Measurements from ENCODE around the gene GRID2IP. TPM values are rescaled to one million over a fixed set of nuclear protein-coding genes. Genes with fewer than 3 reads are reported as not detected.
"Not testable (repeated sequence)": the region's sequence is repeated elsewhere in the genome, so short reads cannot be mapped to it uniquely, and the experiment has no call there.

GRID2IP gene
- total RNA-seq, 2 donors from 2014 or later: 0.29 TPM; not detected in 1

DNA sequence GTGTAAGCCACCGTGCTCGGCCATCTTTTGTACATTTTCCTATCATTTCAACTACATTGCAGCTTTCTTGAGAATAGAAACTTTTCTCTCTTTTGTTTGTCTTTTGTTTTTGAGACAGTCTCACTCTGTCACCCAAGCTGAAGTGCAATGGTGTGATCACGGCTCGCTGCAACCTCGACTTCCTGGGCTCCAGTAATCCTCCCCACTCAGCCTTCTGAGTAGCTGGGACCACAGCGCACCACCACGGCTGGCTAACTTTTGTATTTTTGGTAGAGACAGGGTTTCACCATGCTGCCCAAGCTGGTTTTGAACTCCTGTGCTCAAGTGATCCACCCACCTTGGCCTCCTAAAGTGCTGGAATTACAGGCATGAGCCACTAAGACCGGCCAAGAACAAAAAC, 72.2 kb downstream of the GRID2IP start:
- Mint-ChIP-seq H3K27me3 (no peaks in the 10 kb centered on the region), H3K27ac (peak overlapping the region; percentile 65 to 77), H3K4me1 (ENCODE audit: low read depth in 2 of 2) (peaks cover 65 to 74% of the 10 kb centered on the region in 2 donors), H3K4me3 (peak overlapping the region; percentile 93), H3K9me3 (no peaks in the 10 kb centered on the region), H3K36me3 (peaks cover 5% of the 10 kb centered on the region)
- DNase-seq (ENCODE audit: low spot score): peak; percentile 80
- peak; percentile 47 to 62 for ATAC-seq

DNA sequence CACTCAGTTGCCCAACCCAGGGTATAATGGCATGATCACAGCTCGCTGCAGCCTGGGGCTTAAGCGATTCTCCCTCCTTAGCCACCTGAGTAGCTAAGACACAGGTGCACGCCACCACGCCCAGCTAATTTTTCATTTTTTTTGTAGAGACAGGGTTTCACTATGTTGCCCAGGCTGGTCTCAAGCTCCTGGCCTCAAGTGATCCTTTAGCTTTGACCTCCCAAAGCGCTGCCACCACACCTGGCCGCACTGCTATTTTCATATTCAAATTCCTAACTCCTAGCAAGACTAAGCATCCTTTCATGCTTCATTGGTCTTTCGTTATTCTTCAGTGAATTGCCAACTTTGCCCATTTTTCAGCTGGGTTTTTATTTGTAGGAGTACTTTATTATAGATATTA, 73.1 kb downstream of the GRID2IP start:
- ATAC-seq (no peak), DNase-seq (ENCODE audit: low spot score) (no peak)
- Mint-ChIP-seq H3K36me3 (peaks cover 5% of the 10 kb centered on the region), H3K27ac (peak overlapping the region; percentile 65 to 77), H3K9me3 (no peaks in the 10 kb centered on the region), H3K4me1 (ENCODE audit: low read depth in 2 of 2) (peaks cover 67 to 77% of the 10 kb centered on the region in 2 donors), H3K4me3 (peak overlapping the region; percentile 93), H3K27me3 (no peaks in the 10 kb centered on the region)

DNA sequence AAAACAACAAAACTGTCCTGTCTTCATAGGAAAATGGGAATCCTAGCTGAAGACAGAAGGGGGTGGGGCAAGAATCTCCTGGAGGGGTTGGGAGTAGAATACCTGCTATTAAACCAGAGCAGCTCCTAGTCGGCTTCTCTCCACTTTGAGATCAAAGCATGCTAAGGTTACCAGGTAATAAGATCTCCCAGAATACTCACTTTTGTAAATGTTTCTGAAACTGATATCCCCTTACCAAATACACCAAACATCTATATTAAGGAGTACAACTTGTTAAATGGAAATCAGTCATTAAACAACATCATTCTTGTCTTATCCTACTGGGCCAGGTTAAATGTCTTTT, 74.0 kb downstream of the GRID2IP start:
- ATAC-seq (no peak), DNase-seq (ENCODE audit: low spot score) (no peak)
- H3K36me3 Mint-ChIP-seq: peaks cover 5% of the 10 kb centered on the region
- no peaks in the 10 kb centered on the region for H3K9me3 Mint-ChIP-seq
- peak overlapping the region; percentile 65 to 77 for H3K27ac Mint-ChIP-seq
- peaks cover 66 to 74% of the 10 kb centered on the region in 2 donors for H3K4me1 Mint-ChIP-seq (ENCODE audit: low read depth in 2 of 2)
- no peak overlapping the region for H3K4me3 Mint-ChIP-seq
- H3K27me3 Mint-ChIP-seq: no peaks in the 10 kb centered on the region

DNA sequence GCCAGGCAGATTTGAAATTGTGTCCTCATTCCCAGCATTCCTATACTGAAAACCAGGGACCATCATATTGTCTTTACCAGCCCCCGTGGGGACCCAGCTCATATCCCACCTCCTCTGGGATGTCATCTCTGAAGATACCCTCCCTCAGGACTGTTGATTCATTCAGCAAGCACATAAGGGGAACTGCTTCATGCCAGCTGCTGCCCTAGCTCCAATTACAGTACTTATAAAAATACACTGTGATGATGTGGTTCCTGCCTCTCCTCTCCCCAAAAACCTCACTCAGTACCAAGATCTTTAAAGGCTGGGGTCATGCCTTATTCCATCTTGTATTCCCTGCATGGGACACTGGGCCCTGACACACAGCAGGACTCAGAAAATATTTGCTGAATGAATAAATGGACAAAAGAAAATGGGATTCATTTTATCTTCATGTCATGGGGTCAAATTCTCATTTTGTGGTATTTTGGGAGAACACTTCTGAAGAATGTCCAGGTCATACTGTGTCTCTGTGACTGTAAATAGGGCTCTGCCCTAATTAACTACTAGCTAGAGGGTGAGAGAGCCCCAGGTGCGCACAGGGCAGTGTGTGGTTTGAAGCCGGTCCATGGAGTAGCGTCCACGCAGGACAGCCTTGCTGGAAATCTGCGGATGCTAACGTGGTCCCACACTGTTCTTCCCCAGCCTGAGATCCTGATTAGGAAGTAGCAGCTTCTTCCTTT, 74.5 kb downstream of the GRID2IP start:
- H3K4me3 Mint-ChIP-seq: no peak overlapping the region

DNA sequence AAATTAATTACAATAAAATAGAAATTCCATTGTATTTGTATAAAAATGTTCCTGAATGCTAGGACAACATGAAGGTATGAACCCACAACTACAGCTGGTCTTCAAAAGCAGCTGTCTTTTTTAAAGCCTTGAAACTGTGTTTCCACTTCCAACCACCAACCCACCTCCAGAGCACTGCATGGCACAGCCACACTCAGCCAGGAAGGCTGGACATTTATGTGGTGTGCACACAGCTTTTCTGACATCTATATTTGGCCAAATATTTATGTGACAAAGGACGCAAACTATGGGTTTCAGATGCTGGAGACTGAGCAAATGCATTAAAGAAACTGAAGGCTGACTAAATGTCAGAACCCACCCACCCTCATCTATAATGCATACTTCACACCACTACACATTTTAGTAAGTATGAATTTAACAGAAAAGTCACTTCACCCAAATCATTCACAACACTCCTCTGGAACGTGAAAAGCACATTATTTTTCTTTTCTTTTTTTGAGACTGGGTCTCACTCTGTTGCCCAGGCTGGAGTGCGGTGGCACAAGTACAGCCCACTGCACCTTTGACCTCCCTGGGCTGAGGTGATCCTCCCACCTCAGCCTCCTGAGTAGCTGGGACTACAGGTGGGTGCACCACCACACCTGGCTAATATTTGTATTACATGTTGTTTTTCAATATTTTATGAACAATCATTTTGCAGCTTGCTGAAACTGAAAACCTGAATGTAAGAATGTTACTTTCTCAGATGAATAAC, 75.7 kb downstream of the GRID2IP start:
- Mint-ChIP-seq H3K4me3 (no peak overlapping the region), H3K9me3 (no peaks in the 10 kb centered on the region), H3K4me1 (ENCODE audit: low read depth in 2 of 2) (peaks cover 56 to 59% of the 10 kb centered on the region in 2 donors), H3K27me3 (no peaks in the 10 kb centered on the region), H3K36me3 (no peaks in the 10 kb centered on the region), H3K27ac (peak overlapping the region; percentile 27 to 77)
- DNase-seq (ENCODE audit: low spot score) (no peak), ATAC-seq (no peak)

More for the DNA sequence above, 74.5 kb downstream of the GRID2IP start:
- H3K27me3 Mint-ChIP-seq: no peaks in the 10 kb centered on the region
- H3K36me3 Mint-ChIP-seq: peaks cover 5% of the 10 kb centered on the region
- H3K4me1 Mint-ChIP-seq (ENCODE audit: low read depth in 2 of 2): peaks cover 67 to 70% of the 10 kb centered on the region in 2 donors
- peak overlapping the region; percentile 65 to 77 for H3K27ac Mint-ChIP-seq
- no peaks in the 10 kb centered on the region for H3K9me3 Mint-ChIP-seq
- DNase-seq (ENCODE audit: low spot score): no peak
- no peak for ATAC-seq

DNA sequence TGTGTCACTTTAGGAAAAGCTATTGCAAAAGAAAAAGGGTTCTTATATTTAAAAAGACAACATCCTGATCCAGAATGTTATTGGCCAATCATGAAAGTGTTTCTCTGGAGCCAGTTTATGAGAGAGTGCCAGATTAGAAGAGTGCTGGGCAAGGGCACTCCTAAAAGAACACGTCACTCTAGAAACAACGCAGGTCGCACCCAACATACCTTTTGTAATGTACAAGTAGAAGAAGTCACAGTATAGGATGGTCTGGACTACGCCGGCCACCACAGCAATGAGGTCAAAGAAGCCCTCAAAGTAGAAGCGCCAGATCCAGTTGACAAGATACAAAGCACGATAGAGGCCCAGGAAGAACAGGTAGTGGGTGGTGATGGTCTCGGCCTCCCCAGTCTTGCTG, 85.4 kb downstream of the GRID2IP start:
- Mint-ChIP-seq H3K27ac (no peak overlapping the region), H3K27me3 (no peaks in the 10 kb centered on the region), H3K36me3 (peaks cover 27% of the 10 kb centered on the region), H3K4me3 (no peak overlapping the region), H3K9me3 (no peaks in the 10 kb centered on the region), H3K4me1 (ENCODE audit: low read depth in 2 of 2) (no peaks in the 10 kb centered on the region)
- ATAC-seq: no peak
- DNase-seq (ENCODE audit: low spot score): no peak

DNA sequence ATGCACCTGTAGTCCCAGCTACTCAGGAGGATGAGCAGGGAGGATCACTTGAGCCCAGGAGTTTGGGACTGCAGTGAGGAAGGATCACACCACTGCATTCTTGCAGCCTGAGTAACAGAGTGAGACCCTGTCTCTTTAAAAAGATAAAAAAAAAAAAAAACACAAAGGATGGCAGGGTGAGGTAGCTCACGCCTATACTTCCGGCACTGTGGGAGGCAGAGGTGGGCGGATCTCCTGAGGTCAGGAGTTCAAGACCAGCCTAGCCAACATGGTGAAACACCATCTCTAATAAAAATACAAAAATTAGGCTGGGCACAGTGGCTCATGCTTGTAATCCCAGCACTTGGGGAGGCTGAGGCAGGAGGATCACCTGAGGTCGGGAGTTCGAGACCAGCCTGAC, 87.7 kb downstream of the GRID2IP start:
- not testable (repeated sequence) for H3K4me3 Mint-ChIP-seq; ATAC-seq; H3K27me3 Mint-ChIP-seq; H3K27ac Mint-ChIP-seq; DNase-seq (ENCODE audit: low spot score); H3K4me1 Mint-ChIP-seq (ENCODE audit: low read depth in 2 of 2); H3K9me3 Mint-ChIP-seq
- H3K36me3 Mint-ChIP-seq: peaks cover 21% of the 10 kb centered on the region

DNA sequence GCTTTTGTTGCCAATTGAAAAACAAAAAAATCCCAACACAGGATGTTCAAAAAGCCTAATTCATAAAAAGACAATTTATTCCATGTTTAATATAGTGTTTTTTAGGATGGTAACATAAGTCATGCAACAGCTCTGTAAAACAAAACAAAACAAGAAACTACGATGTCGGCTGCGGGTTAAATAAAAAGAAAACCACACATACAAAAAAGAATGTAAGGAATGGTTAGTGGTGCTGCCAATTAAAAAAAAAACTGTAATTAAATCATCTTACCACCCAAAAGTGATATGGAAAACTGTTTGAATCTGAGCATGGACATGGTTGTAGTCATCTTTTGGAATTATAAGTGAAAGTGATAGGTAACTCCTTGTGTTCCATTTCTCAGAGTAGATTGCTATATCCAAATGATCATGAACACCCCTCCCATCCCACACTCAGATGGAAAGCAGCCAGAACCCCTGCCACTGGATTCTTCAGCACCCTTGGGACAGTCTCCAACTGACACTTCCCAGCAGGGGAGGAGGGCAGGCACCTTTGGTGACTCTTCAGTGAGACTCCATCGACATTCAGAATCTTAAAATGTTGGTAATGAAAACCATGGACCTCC, 89.2 kb downstream of the GRID2IP start:
- Mint-ChIP-seq H3K27ac (no peak overlapping the region), H3K4me3 (no peak overlapping the region)

DNA sequence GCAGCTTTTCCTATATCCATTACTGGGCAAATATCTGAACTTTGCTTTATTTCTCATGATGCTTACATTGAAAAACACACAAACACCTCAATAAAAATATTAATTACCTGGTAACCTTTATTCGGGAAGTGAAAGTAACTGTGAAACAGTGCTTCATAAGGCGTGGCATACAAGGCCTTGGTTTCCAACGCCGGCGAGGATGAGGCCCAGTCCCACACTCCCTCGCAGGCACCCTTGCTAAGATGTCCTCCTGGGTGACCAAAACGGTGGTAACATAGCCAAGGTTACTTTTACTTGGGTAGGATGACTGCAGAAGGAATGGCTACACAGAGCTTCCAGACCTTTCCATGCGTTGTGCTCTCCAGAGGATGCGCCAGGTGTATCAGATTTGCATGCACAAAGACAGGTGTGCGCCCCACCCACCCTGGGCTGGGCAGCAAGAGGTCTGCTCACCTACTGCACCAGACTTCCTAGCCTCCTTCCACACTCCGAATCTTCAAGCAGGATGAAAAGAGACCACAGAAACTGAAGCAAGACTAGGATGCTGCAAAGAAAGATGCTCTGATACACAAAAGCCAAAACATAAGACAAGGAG, 90.2 kb downstream of the GRID2IP start:
- ATAC-seq: no peak
- Mint-ChIP-seq H3K27ac (no peak overlapping the region), H3K27me3 (no peaks in the 10 kb centered on the region), H3K4me3 (no peak overlapping the region), H3K4me1 (ENCODE audit: low read depth in 2 of 2) (no peaks in the 10 kb centered on the region), H3K36me3 (peaks cover 15% of the 10 kb centered on the region), H3K9me3 (no peaks in the 10 kb centered on the region)
- DNase-seq (ENCODE audit: low spot score): no peak

More for the DNA sequence above, 89.2 kb downstream of the GRID2IP start:
- no peaks in the 10 kb centered on the region for H3K4me1 Mint-ChIP-seq (ENCODE audit: low read depth in 2 of 2)
- no peak for DNase-seq (ENCODE audit: low spot score)
- H3K27me3 Mint-ChIP-seq: no peaks in the 10 kb centered on the region
- no peak for ATAC-seq
- no peaks in the 10 kb centered on the region for H3K9me3 Mint-ChIP-seq
- H3K36me3 Mint-ChIP-seq: peaks cover 17% of the 10 kb centered on the region

DNA sequence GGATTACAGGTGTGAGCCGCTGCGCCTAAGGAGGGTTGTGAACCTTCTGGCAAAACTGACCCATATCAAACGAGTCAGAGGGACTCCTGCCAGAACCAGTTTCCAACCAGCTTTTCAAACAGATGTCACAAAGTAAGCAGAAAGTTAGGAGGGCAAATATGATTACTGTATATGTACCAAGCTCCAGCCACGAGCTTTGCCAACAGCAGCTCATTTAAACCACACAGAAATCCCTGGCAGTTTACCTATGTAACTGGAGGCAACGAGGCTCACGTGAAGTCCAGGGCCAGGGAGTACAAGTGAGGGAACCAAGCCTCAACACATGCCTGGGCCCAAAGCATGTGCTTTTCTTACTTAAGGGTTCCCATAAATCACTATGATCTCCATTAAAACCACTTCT, 91.0 kb downstream of the GRID2IP start:
- Mint-ChIP-seq H3K27ac (no peak overlapping the region), H3K4me1 (ENCODE audit: low read depth in 2 of 2) (no peaks in the 10 kb centered on the region)

DNA sequence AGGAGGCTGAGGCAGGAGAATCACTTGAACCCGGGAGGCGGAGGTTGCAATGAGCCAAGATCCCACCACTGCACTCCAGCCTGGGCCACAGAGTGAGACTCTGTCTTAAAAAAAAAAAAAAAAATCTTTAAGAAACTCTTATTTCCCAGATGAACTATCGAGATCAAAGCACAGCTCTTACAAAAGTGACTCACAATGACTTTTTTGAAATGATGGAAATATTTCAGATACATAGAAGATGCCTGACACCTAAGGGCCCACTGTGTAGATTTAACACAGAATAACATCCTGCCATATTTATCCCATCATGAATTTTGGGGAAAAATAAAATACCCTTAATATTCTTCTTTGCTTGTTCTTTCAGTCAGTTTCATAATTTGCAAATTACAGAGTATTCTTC, 92.6 kb downstream of the GRID2IP start:
- H3K9me3 Mint-ChIP-seq; H3K27ac Mint-ChIP-seq; DNase-seq (ENCODE audit: low spot score); H3K4me3 Mint-ChIP-seq; H3K36me3 Mint-ChIP-seq; ATAC-seq; H3K27me3 Mint-ChIP-seq; H3K4me1 Mint-ChIP-seq (ENCODE audit: low read depth in 2 of 2): not testable (repeated sequence)

More for the DNA sequence above, 91.0 kb downstream of the GRID2IP start:
- Mint-ChIP-seq H3K9me3 (no peaks in the 10 kb centered on the region), H3K4me3 (no peak overlapping the region), H3K36me3 (peaks cover 7% of the 10 kb centered on the region), H3K27me3 (no peaks in the 10 kb centered on the region)
- no peak for DNase-seq (ENCODE audit: low spot score)
- no peak for ATAC-seq

DNA sequence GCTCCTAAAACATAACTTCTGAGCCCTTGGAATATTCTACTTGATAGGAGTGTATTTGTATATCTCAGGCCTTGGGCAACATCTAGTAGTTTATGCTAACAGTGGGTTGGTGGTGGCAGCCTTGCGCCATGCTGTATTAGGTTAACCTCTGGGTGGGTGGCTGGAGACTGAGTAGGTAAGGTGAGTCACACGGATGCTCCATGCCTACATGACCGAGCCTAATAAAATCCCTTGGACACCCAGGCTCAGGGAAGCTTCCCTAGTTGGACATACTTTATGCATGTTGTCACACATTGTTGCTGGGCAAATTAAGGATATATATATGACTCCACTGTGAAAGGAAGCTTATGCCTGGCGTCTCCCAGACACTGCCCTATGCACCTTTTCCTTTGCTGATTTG, 97.5 kb downstream of the GRID2IP start:
- H3K4me1 Mint-ChIP-seq (ENCODE audit: low read depth in 2 of 2): no peaks in the 10 kb centered on the region
- no peak overlapping the region for H3K27ac Mint-ChIP-seq
- H3K27me3 Mint-ChIP-seq: no peaks in the 10 kb centered on the region
- ATAC-seq (no peak), DNase-seq (ENCODE audit: low spot score) (no peak)
- H3K9me3 Mint-ChIP-seq: no peaks in the 10 kb centered on the region
- H3K36me3 Mint-ChIP-seq: no peaks in the 10 kb centered on the region
- H3K4me3 Mint-ChIP-seq: no peak overlapping the region

DNA sequence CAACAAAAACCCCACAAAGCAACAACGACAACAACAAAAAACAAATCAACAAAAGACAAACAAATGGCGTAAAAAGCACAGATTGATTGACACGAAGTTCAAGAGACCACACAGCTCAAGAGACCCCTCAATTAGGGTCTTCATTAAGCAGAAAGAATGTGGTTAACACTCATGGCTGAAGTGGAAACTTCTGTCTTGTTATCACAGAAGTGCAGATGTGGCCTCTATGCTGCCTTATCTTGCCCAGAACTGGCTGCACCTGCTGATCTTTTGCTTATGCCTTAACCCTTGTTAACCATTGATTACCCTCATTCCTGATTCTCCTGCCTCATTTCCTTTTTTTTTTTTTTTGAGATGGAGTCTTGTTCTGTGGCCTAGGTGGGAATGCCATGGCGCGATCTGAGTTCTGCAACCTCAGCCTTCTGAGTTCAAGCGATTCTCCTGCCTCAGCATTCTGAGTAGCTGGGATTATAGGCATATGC, 100.0 kb downstream of the GRID2IP start:
- Mint-ChIP-seq H3K4me3 (no peak overlapping the region), H3K36me3 (no peaks in the 10 kb centered on the region), H3K27me3 (no peaks in the 10 kb centered on the region), H3K4me1 (ENCODE audit: low read depth in 2 of 2) (peaks cover 0 to 10% of the 10 kb centered on the region in 2 donors), H3K9me3 (no peaks in the 10 kb centered on the region), H3K27ac (no peak overlapping the region)
- ATAC-seq (no peak), DNase-seq (ENCODE audit: low spot score) (no peak)

DNA sequence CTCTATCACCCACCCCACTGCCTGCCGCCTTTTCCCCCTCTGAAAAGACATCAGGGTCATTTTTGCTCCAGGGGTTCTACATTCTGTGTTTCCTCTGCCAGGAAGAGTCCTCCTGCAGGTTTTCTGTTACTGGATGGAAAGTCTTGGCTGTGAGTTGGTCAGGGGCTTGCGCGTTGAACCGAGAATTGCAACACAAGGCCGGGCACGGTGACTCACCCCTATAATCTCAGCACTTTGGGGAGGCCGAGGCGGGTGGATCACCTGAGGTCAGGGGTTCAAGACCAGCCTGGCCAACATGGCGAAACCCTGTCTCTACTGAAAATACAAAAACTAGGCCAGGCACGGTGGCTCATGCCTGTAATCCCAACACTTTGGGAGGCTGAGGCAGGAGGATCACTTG, 100.7 kb downstream of the GRID2IP start:
- ATAC-seq; H3K27me3 Mint-ChIP-seq; H3K4me3 Mint-ChIP-seq; H3K27ac Mint-ChIP-seq; DNase-seq (ENCODE audit: low spot score); H3K36me3 Mint-ChIP-seq; H3K9me3 Mint-ChIP-seq: not testable (repeated sequence)
- peaks cover 5 to 12% of the 10 kb centered on the region in 2 donors for H3K4me1 Mint-ChIP-seq (ENCODE audit: low read depth in 2 of 2)

All from natural killer cell treated with Interleukin-12 subunit alpha and Interleukin-12 subunit beta and Interleukin-15 and Interleukin-18, amount 100 ng/mL, for 72 hours (primary cell).